ENCODE data around the gene OSBPL3.

OSBPL3 gene

GRCh38 chr7:25012254-25012653, 32.3 kb upstream of the OSBPL3 start:
- H3K36me3 ChIP-seq (ENCODE audit: control insufficient read depth in 2 of 2, insufficient read depth in 2 of 2, low read length in 2 of 2), result no peaks in the 10 kb centered on the region
- H3K4me1 ChIP-seq (ENCODE audit: control insufficient read depth in 2 of 2, insufficient read depth in 2 of 2, low read length in 2 of 2), result no peaks in the 10 kb centered on the region
- no peak overlapping the region for H3K9ac ChIP-seq (ENCODE audit: low read depth in 1 of 2, low read length in 2 of 2)
- H3K27ac ChIP-seq (ENCODE audit: low read depth in 2 of 2, low read length in 2 of 2), result no peak overlapping the region
- H3K27me3 ChIP-seq (ENCODE audit: control insufficient read depth in 2 of 2, insufficient read depth in 2 of 2, low read length in 2 of 2), result no peaks in the 10 kb centered on the region
- H3K9me3 ChIP-seq (ENCODE audit: control insufficient read depth in 2 of 2, low read length in 2 of 2), result no peaks in the 10 kb centered on the region
- no peak overlapping the region for H3K4me3 ChIP-seq (ENCODE audit: low read length in 2 of 2)

GRCh38 chr7:25009257-25009656, 29.3 kb upstream of the OSBPL3 start:
- Histone ChIP-seq H3K36me3 (ENCODE audit: control insufficient read depth in 2 of 2, insufficient read depth in 2 of 2, low read length in 2 of 2) (no peaks in the 10 kb centered on the region), H3K27ac (ENCODE audit: low read depth in 2 of 2, low read length in 2 of 2) (no peak overlapping the region), H3K4me1 (ENCODE audit: control insufficient read depth in 2 of 2, insufficient read depth in 2 of 2, low read length in 2 of 2) (no peaks in the 10 kb centered on the region), H3K9ac (ENCODE audit: low read depth in 1 of 2, low read length in 2 of 2) (no peak overlapping the region), H3K27me3 (ENCODE audit: control insufficient read depth in 2 of 2, insufficient read depth in 2 of 2, low read length in 2 of 2) (no peaks in the 10 kb centered on the region), H3K4me3 (ENCODE audit: low read length in 2 of 2) (no peak overlapping the region), H3K9me3 (ENCODE audit: control insufficient read depth in 2 of 2, low read length in 2 of 2) (no peaks in the 10 kb centered on the region)

GRCh38 chr7:25007668-25008067, 27.7 kb upstream of the OSBPL3 start:
- H3K4me3 ChIP-seq (ENCODE audit: low read length in 2 of 2), result no peak overlapping the region
- no peak overlapping the region for H3K9ac ChIP-seq (ENCODE audit: low read depth in 1 of 2, low read length in 2 of 2)
- no peak overlapping the region for H3K27ac ChIP-seq (ENCODE audit: low read depth in 2 of 2, low read length in 2 of 2)
- H3K27me3 ChIP-seq (ENCODE audit: control insufficient read depth in 2 of 2, insufficient read depth in 2 of 2, low read length in 2 of 2), result no peaks in the 10 kb centered on the region
- no peaks in the 10 kb centered on the region for H3K4me1 ChIP-seq (ENCODE audit: control insufficient read depth in 2 of 2, insufficient read depth in 2 of 2, low read length in 2 of 2)
- no peaks in the 10 kb centered on the region for H3K36me3 ChIP-seq (ENCODE audit: control insufficient read depth in 2 of 2, insufficient read depth in 2 of 2, low read length in 2 of 2)
- H3K9me3 ChIP-seq (ENCODE audit: control insufficient read depth in 2 of 2, low read length in 2 of 2), result no peaks in the 10 kb centered on the region

GRCh38 chr7:25006276-25006675, 26.3 kb upstream of the OSBPL3 start:
- H3K27me3 ChIP-seq (ENCODE audit: control insufficient read depth in 2 of 2, insufficient read depth in 2 of 2, low read length in 2 of 2), result no peaks in the 10 kb centered on the region
- H3K36me3 ChIP-seq (ENCODE audit: control insufficient read depth in 2 of 2, insufficient read depth in 2 of 2, low read length in 2 of 2), result no peaks in the 10 kb centered on the region
- H3K9ac ChIP-seq (ENCODE audit: low read depth in 1 of 2, low read length in 2 of 2), result no peak overlapping the region
- H3K9me3 ChIP-seq (ENCODE audit: control insufficient read depth in 2 of 2, low read length in 2 of 2), result no peaks in the 10 kb centered on the region
- H3K27ac ChIP-seq (ENCODE audit: low read depth in 2 of 2, low read length in 2 of 2), result no peak overlapping the region
- H3K4me1 ChIP-seq (ENCODE audit: control insufficient read depth in 2 of 2, insufficient read depth in 2 of 2, low read length in 2 of 2), result no peaks in the 10 kb centered on the region
- H3K4me3 ChIP-seq (ENCODE audit: low read length in 2 of 2), result no peak overlapping the region

GRCh38 chr7:25005658-25006057, 25.7 kb upstream of the OSBPL3 start:
- Histone ChIP-seq H3K27me3 (ENCODE audit: control insufficient read depth in 2 of 2, insufficient read depth in 2 of 2, low read length in 2 of 2) (no peaks in the 10 kb centered on the region), H3K9me3 (ENCODE audit: control insufficient read depth in 2 of 2, low read length in 2 of 2) (no peaks in the 10 kb centered on the region), H3K36me3 (ENCODE audit: control insufficient read depth in 2 of 2, insufficient read depth in 2 of 2, low read length in 2 of 2) (no peaks in the 10 kb centered on the region), H3K4me3 (ENCODE audit: low read length in 2 of 2) (no peak overlapping the region), H3K9ac (ENCODE audit: low read depth in 1 of 2, low read length in 2 of 2) (no peak overlapping the region), H3K27ac (ENCODE audit: low read depth in 2 of 2, low read length in 2 of 2) (no peak overlapping the region), H3K4me1 (ENCODE audit: control insufficient read depth in 2 of 2, insufficient read depth in 2 of 2, low read length in 2 of 2) (no peaks in the 10 kb centered on the region)

GRCh38 chr7:25002786-25003185, 22.8 kb upstream of the OSBPL3 start:
- no peaks in the 10 kb centered on the region for H3K4me1 ChIP-seq (ENCODE audit: control insufficient read depth in 2 of 2, insufficient read depth in 2 of 2, low read length in 2 of 2)
- no peaks in the 10 kb centered on the region for H3K27me3 ChIP-seq (ENCODE audit: control insufficient read depth in 2 of 2, insufficient read depth in 2 of 2, low read length in 2 of 2)
- H3K36me3 ChIP-seq (ENCODE audit: control insufficient read depth in 2 of 2, insufficient read depth in 2 of 2, low read length in 2 of 2), result no peaks in the 10 kb centered on the region
- H3K27ac ChIP-seq (ENCODE audit: low read depth in 2 of 2, low read length in 2 of 2), result no peak overlapping the region
- H3K9ac ChIP-seq (ENCODE audit: low read depth in 1 of 2, low read length in 2 of 2), result no peak overlapping the region
- no peak overlapping the region for H3K4me3 ChIP-seq (ENCODE audit: low read length in 2 of 2)
- H3K9me3 ChIP-seq (ENCODE audit: control insufficient read depth in 2 of 2, low read length in 2 of 2), result no peaks in the 10 kb centered on the region

- Histone ChIP-seq H3K4me1 (ENCODE audit: control insufficient read depth in 2 of 2, insufficient read depth in 2 of 2, low read length in 2 of 2) (no peaks in the 10 kb centered on the region), H3K4me3 (ENCODE audit: low read length in 2 of 2) (no peak overlapping the region), H3K9me3 (ENCODE audit: control insufficient read depth in 2 of 2, low read length in 2 of 2) (no peaks in the 10 kb centered on the region), H3K36me3 (ENCODE audit: control insufficient read depth in 2 of 2, insufficient read depth in 2 of 2, low read length in 2 of 2) (no peaks in the 10 kb centered on the region), H3K27me3 (ENCODE audit: control insufficient read depth in 2 of 2, insufficient read depth in 2 of 2, low read length in 2 of 2) (no peaks in the 10 kb centered on the region), H3K9ac (ENCODE audit: low read depth in 1 of 2, low read length in 2 of 2) (no peak overlapping the region), H3K27ac (ENCODE audit: low read depth in 2 of 2, low read length in 2 of 2) (no peak overlapping the region)
Observed at GRCh38 chr7:24995466-24995865, 15.5 kb upstream of the OSBPL3 start.

GRCh38 chr7:24992314-24992713, 12.3 kb upstream of the OSBPL3 start:
- H3K4me1 ChIP-seq (ENCODE audit: control insufficient read depth in 2 of 2, insufficient read depth in 2 of 2, low read length in 2 of 2), result no peaks in the 10 kb centered on the region
- no peaks in the 10 kb centered on the region for H3K36me3 ChIP-seq (ENCODE audit: control insufficient read depth in 2 of 2, insufficient read depth in 2 of 2, low read length in 2 of 2)
- no peak overlapping the region for H3K27ac ChIP-seq (ENCODE audit: low read depth in 2 of 2, low read length in 2 of 2)
- no peaks in the 10 kb centered on the region for H3K27me3 ChIP-seq (ENCODE audit: control insufficient read depth in 2 of 2, insufficient read depth in 2 of 2, low read length in 2 of 2)
- no peak overlapping the region for H3K9ac ChIP-seq (ENCODE audit: low read depth in 1 of 2, low read length in 2 of 2)
- no peak overlapping the region for H3K4me3 ChIP-seq (ENCODE audit: low read length in 2 of 2)
- H3K9me3 ChIP-seq (ENCODE audit: control insufficient read depth in 2 of 2, low read length in 2 of 2), result no peaks in the 10 kb centered on the region

GRCh38 chr7:24991353-24991752, 11.4 kb upstream of the OSBPL3 start:
- no peak overlapping the region for H3K27ac ChIP-seq (ENCODE audit: low read depth in 2 of 2, low read length in 2 of 2)
- H3K9me3 ChIP-seq (ENCODE audit: control insufficient read depth in 2 of 2, low read length in 2 of 2), result no peaks in the 10 kb centered on the region
- no peaks in the 10 kb centered on the region for H3K36me3 ChIP-seq (ENCODE audit: control insufficient read depth in 2 of 2, insufficient read depth in 2 of 2, low read length in 2 of 2)
- no peaks in the 10 kb centered on the region for H3K27me3 ChIP-seq (ENCODE audit: control insufficient read depth in 2 of 2, insufficient read depth in 2 of 2, low read length in 2 of 2)
- H3K4me1 ChIP-seq (ENCODE audit: control insufficient read depth in 2 of 2, insufficient read depth in 2 of 2, low read length in 2 of 2), result no peaks in the 10 kb centered on the region
- no peak overlapping the region for H3K9ac ChIP-seq (ENCODE audit: low read depth in 1 of 2, low read length in 2 of 2)
- H3K4me3 ChIP-seq (ENCODE audit: low read length in 2 of 2), result no peak overlapping the region

- no peaks in the 10 kb centered on the region for H3K9me3 ChIP-seq (ENCODE audit: control insufficient read depth in 2 of 2, low read length in 2 of 2)
Observed at GRCh38 chr7:24987331-24987842, 7.4 kb upstream of the OSBPL3 start.

GRCh38 chr7:24982917-24983316, 2.9 kb upstream of the OSBPL3 start:
- Histone ChIP-seq H3K27ac (ENCODE audit: low read depth in 2 of 2, low read length in 2 of 2) (no peak overlapping the region), H3K4me3 (ENCODE audit: low read length in 2 of 2) (no peak overlapping the region), H3K36me3 (ENCODE audit: control insufficient read depth in 2 of 2, insufficient read depth in 2 of 2, low read length in 2 of 2) (no peaks in the 10 kb centered on the region), H3K27me3 (ENCODE audit: control insufficient read depth in 2 of 2, insufficient read depth in 2 of 2, low read length in 2 of 2) (no peaks in the 10 kb centered on the region), H3K9ac (ENCODE audit: low read depth in 1 of 2, low read length in 2 of 2) (no peak overlapping the region), H3K9me3 (ENCODE audit: control insufficient read depth in 2 of 2, low read length in 2 of 2) (no peaks in the 10 kb centered on the region), H3K4me1 (ENCODE audit: control insufficient read depth in 2 of 2, insufficient read depth in 2 of 2, low read length in 2 of 2) (peaks cover 14 to 20% of the 10 kb centered on the region in 2 donors)

More at GRCh38 chr7:24987331-24987842, 7.4 kb upstream of the OSBPL3 start:
- Histone ChIP-seq H3K27ac (ENCODE audit: low read depth in 2 of 2, low read length in 2 of 2) (no peak overlapping the region), H3K9ac (ENCODE audit: low read depth in 1 of 2, low read length in 2 of 2) (no peak overlapping the region), H3K27me3 (ENCODE audit: control insufficient read depth in 2 of 2, insufficient read depth in 2 of 2, low read length in 2 of 2) (no peaks in the 10 kb centered on the region), H3K4me1 (ENCODE audit: control insufficient read depth in 2 of 2, insufficient read depth in 2 of 2, low read length in 2 of 2) (no peaks in the 10 kb centered on the region), H3K36me3 (ENCODE audit: control insufficient read depth in 2 of 2, insufficient read depth in 2 of 2, low read length in 2 of 2) (no peaks in the 10 kb centered on the region), H3K4me3 (ENCODE audit: low read length in 2 of 2) (no peak overlapping the region)

All from mucosa of rectum (tissue), 2 donors.